ENCODE data around the gene NPLOC4.
"Not testable (repeated sequence)": the region's sequence is repeated elsewhere in the genome, so short reads cannot be mapped to it uniquely, and the experiment has no call there.

The NPLOC4 gene

GRCh38 chr17:81631482-81631881 lies 5.4 kb downstream of the NPLOC4 start:
- no peak for DNase-seq

GRCh38 chr17:81630274-81630673 lies 6.6 kb downstream of the NPLOC4 start:
- DNase-seq, result no peak

- DNase-seq, result no peak
These were observed 15.3 kb downstream of the NPLOC4 start for GRCh38 chr17:81621494-81622130.

- not testable (repeated sequence) for DNase-seq
These were observed 18.6 kb downstream of the NPLOC4 start for GRCh38 chr17:81618307-81618706.

GRCh38 chr17:81616877-81617276 lies 20.0 kb downstream of the NPLOC4 start:
- DNase-seq, result no peak

- no peak for DNase-seq
These were observed 21.4 kb downstream of the NPLOC4 start for GRCh38 chr17:81615401-81615930.

- no peak for DNase-seq
These were observed 24.5 kb downstream of the NPLOC4 start for GRCh38 chr17:81612172-81612970.

- no peak for DNase-seq
These were observed 27.2 kb downstream of the NPLOC4 start for GRCh38 chr17:81609541-81610311.

GRCh38 chr17:81608605-81609004 lies 28.3 kb downstream of the NPLOC4 start:
- no peak for DNase-seq

GRCh38 chr17:81608082-81608481 lies 28.8 kb downstream of the NPLOC4 start:
- peak in 1 of 2 experiments; percentile 21 for DNase-seq

GRCh38 chr17:81607431-81607830 lies 29.5 kb downstream of the NPLOC4 start:
- DNase-seq, result no peak

GRCh38 chr17:81603846-81604610 lies 32.9 kb downstream of the NPLOC4 start:
- DNase-seq, result no peak

GRCh38 chr17:81601525-81602120 lies 35.3 kb downstream of the NPLOC4 start:
- DNase-seq, result peak in 1 of 2 experiments; percentile 34

GRCh38 chr17:81599719-81600486 lies 37.0 kb downstream of the NPLOC4 start:
- DNase-seq, result no peak

- DNase-seq, result no peak
These were observed 43.6 kb downstream of the NPLOC4 start for GRCh38 chr17:81593105-81593871.

- DNase-seq, result no peak
These were observed 44.9 kb downstream of the NPLOC4 start for GRCh38 chr17:81591971-81592370.

GRCh38 chr17:81590121-81590520 lies 46.8 kb downstream of the NPLOC4 start:
- DNase-seq, result no peak

- DNase-seq, result no peak
These were observed 47.3 kb downstream of the NPLOC4 start for GRCh38 chr17:81589612-81590011.

- no peak for DNase-seq
These were observed 50.8 kb downstream of the NPLOC4 start for GRCh38 chr17:81586096-81586495.

GRCh38 chr17:81584771-81585170 lies 52.1 kb downstream of the NPLOC4 start:
- DNase-seq, result not testable (repeated sequence)

All from activated CD4-positive, alpha-beta T cell treated with anti-CD3 and anti-CD28 coated beads, Interleukin-2, amount 50 U/mL, for 48 hours (primary cell).